Gastroesophageal sphincter (tissue), 3 donors: ENCODE measurements around the gene GATB.

ENCODE experiments used
- EP300 ChIP-seq: sonication (generic); formaldehyde crosslinking; IDR thresholded peaks from one replicate; pipeline ENCODE4 v1.6.1; 2017; ENCODE audit warnings: antibody characterized with exemption, mild to moderate bottlenecking
- POLR2A ChIP-seq, 2 donors: fragments of 450-650 bp; IDR thresholded peaks; one replicate each; pipeline ENCODE4 v1.6.1; 2017; ENCODE audit warnings: antibody characterized with exemption in 2 of 2, mild to moderate bottlenecking in 2 of 2, moderate library complexity in 1 of 2
- POLR2AphosphoS5 ChIP-seq: sonication (generic); formaldehyde crosslinking; IDR thresholded peaks from one replicate; pipeline ENCODE4 v1.6.1; 2017; ENCODE audit warnings: antibody characterized with exemption
- TF ChIP-seq, protein P1 (sequence below), 4 experiments: fragments of 200-600 bp in 2 of 4; fragments of 450-650 bp in 2 of 4; sonication (generic) in 1 of 4; IDR thresholded peaks; one replicate each; pipeline ENCODE4 v1.5.1; 2017 to 2019; ENCODE audit warnings: antibody characterized with exemption in 4 of 4, mild to moderate bottlenecking in 2 of 4, moderate library complexity in 2 of 4

DNA sequence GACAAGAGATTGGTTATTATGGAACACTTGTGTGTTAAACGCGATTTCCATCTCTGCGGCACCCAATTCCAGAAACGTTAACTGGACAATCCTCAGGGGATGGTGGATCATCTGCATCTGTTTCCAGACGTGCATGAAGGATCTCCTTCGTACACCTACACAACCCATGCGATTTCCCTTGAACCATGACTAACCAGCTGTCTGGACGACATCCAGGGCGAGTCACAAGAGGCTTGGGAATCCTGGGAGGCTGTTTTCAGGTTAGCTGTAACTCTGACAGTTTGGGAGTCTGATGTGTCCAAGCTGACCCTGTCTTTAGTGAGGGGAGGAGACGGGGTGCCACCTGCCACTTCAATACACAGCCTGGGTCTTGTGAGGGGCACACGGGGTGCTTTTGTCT, 84.5 kb downstream of the GATB start:
- TF ChIP-seq, protein P1, sequence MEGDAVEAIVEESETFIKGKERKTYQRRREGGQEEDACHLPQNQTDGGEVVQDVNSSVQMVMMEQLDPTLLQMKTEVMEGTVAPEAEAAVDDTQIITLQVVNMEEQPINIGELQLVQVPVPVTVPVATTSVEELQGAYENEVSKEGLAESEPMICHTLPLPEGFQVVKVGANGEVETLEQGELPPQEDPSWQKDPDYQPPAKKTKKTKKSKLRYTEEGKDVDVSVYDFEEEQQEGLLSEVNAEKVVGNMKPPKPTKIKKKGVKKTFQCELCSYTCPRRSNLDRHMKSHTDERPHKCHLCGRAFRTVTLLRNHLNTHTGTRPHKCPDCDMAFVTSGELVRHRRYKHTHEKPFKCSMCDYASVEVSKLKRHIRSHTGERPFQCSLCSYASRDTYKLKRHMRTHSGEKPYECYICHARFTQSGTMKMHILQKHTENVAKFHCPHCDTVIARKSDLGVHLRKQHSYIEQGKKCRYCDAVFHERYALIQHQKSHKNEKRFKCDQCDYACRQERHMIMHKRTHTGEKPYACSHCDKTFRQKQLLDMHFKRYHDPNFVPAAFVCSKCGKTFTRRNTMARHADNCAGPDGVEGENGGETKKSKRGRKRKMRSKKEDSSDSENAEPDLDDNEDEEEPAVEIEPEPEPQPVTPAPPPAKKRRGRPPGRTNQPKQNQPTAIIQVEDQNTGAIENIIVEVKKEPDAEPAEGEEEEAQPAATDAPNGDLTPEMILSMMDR (IDR thresholded peaks at IDR 0.05) = no peak
- TF ChIP-seq POLR2A (IDR thresholded peaks at IDR 0.05) (no peak), EP300 (no peak), POLR2AphosphoS5 (no peak)
